AG09319 (cell line): Measurements from ENCODE around the gene WARS2.

Experiments
- DNase-seq: peaks from one replicate; pipeline ENCODE4 v3.0.0-alpha.2; 2010; ENCODE audit warnings: low read depth; ENCODE audit errors: extremely low read depth
- CTCF ChIP-seq: IDR thresholded peaks from 2 replicates; pipeline ENCODE4 v1.5.1; 2011; ENCODE audit warnings: low read depth, mild to moderate bottlenecking, inconsistent platforms, low read length, moderate library complexity

The WARS2 gene

DNA sequence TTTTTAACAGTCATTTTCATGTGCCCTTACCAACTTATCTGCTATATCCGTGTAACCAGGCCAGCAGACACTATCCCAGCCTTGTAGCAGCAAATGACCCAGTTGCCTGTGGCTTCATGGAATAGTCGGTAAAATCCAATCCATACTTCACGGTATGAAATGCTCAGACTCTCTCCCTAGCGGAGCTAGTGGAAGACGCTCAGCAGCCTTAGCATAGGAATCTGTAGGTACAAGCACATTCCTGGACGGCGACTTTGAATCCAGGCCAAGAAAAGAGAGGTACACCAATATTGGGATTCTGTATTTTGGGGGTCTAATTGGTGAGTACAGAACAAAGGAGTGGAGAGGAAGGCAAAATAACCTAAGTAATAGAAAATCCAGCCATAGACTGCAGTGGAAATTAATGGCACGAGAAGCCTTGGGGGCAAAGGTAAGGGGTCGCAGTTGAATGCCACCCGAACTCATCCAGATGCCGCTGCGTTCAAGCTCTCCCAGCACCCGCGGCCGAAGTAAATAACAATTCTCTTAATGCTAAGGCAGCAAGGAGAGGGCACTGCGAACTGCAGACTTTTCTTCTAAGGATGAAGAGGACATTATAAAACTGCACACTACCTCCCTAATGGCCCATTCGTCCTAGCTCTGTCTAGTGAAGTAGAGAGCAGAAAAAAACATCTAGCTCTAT, 134.6 kb downstream of the WARS2 start:
- no peak for TF ChIP-seq CTCF
- no peak for DNase-seq

DNA sequence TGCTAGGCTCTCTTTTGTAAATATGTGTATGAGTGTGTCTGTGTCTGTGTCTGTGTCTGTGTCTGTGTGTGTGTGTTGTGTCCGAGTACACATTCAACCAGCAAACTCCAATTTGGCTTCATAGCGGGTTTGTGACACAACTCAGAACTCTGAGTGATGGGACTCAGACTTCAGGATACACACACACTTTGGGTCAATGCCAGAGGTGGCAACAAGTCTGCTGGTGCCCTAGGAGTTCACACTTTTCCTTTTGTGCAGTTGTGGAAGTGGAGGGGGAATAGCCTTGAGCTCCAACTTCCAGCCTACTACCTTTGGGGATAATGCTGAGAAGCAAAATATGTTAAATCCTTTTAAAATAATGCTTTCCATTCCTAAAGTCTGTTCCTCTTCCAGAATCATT, 135.7 kb downstream of the WARS2 start:
- DNase-seq, result no peak
- no peak for TF ChIP-seq CTCF

GRCh38 chr1:119004129-119004527, 136.3 kb downstream of the WARS2 start:
- no peak for TF ChIP-seq CTCF
- no peak for DNase-seq

DNA sequence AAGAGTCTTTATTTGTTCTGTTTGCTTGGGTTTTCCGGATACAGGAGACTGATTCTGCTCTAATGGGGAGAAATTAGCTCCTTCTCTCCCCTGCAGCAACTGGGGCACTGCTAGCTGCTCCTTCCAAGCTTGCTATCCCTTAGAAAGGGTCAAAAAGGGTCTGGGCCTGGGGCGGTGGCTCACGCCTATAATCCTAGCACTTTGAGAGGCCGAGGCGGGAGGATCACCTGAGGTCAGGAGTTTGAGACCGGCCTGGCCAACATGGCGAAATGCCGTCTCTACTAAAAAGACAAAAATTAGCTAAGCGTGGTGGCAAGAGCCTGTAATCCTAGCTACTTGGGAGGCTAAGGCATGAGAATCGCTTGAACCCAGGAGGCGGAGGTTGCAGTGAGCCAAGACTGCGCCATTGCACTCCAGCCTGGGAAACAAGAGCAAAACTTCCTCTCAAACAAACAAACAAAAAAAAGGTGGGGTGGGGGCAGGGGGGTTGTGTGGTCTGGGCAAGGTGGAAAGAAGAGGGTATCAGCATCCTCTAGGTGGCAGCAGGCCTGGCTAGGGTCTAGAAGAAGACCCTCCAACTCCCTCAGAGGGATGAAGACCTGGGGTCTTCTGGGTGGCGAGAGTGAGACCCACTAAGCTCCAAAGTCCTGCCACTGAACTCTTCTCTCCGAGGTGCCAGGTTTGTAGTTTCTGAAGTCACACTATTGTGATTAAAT, 136.9 kb downstream of the WARS2 start:
- no peak for DNase-seq
- no peak for TF ChIP-seq CTCF

DNA sequence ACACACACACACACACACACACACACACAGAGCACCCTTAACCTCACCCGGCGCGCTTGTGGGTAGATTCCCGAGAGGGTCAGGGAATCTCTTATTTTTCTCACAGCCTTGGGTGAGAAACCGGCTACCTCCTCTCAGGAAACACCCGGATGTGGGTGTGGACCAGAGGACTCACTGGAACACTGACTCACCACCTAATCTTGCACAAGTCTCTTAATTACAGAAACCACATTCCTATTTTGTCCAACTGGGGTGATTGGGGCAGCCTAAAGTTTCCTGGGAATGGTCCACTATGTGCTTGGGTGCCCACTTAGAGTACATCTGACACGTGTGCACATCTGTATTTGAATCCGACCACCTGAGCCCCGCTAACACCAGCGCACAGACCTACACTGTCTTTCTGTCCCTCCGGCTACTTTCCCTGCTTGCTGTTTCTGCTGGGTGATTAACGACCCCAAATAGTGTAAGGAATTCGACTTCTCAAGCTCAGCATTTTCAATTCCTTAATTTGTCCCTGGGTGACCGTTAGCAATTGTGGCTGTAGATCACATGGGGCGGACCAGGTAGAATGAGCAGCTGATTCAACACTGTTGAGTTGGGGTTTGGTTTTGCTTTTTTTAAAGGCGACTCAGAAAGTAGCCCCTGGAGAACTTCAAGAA, 138.3 kb downstream of the WARS2 start:
- TF ChIP-seq CTCF, result no peak
- DNase-seq, result peak; percentile 56

GRCh38 chr1:119001181-119002027, 139.0 kb downstream of the WARS2 start:
- no peak; the same call in 1 of the 2 replicates for TF ChIP-seq CTCF
- no peak for DNase-seq
